K562 treated with DMSO at 1 percent for 48 hours (cell line): ENCODE data around the gene MED31. TPM values are rescaled to one million over a fixed set of nuclear protein-coding genes. Genes with fewer than 3 reads are reported as not detected.

Experiments
- total RNA-seq: library from RNA; unstranded; fragments of 300-600 nt; gene quantifications from 2 replicates; pipeline ENCODE4 v1.2.3, GENCODE V29; 2022; ENCODE audit warnings: low replicate concordance; ENCODE audit errors: extremely low read depth

MED31 gene
- total RNA-seq, result not detected in 2 replicates

GRCh38 chr17:6651354-6651918 lies at the start of gene MED31, which contains the start of gene C17orf100:
TSS of gene MED31 (minus strand) at chr17:6651605. CDS start at chr17:6651528, 77 bp downstream.
TSS of gene C17orf100 (plus strand) at chr17:6651762. CDS start at chr17:6651914, 152 bp downstream.

GRCh38 chr17:6640536-6641246 lies 10.7 kb downstream of the MED31 start, which contains the start of the genes KIAA0753 and TXNDC17:
TSS of gene KIAA0753 (minus strand) at chr17:6640711. CDS start at chr17:6635103, 5,608 bp downstream.
TSS of gene TXNDC17 (plus strand) at chr17:6641060. CDS start at chr17:6641083, 23 bp downstream.

Other genes starting within 250 kb of the MED31 start
- not detected in 2 replicates for gene AIPL1, start 216.5 kb downstream of the MED31 start, total RNA-seq
- not detected in 2 replicates for gene PIMREG, start 207.2 kb downstream of the MED31 start, total RNA-seq
- gene PITPNM3, start 95.0 kb downstream of the MED31 start, total RNA-seq, result not detected in 2 replicates
- not detected in 2 replicates for gene KIAA0753, start 10.9 kb downstream of the MED31 start, total RNA-seq
- not detected in 2 replicates for gene TXNDC17, start 10.5 kb downstream of the MED31 start, total RNA-seq
- not detected in 2 replicates for gene C17orf100, start 157 bp upstream of the MED31 start, total RNA-seq
- not detected in 2 replicates for gene SLC13A5, start 61.8 kb upstream of the MED31 start, total RNA-seq
- gene XAF1, start 104.4 kb upstream of the MED31 start, total RNA-seq, result not detected in 2 replicates
- gene FBXO39, start 124.6 kb upstream of the MED31 start, total RNA-seq, result not detected in 2 replicates
- gene TEKT1, start 180.1 kb upstream of the MED31 start, total RNA-seq, result not detected in 2 replicates